Gastrocnemius medialis (tissue), 4 donors: ENCODE data around the gene CHTOP.

ENCODE experiments used
- CTCF ChIP-seq, 5 experiments: fragments of 450-650 bp in 3 of 5; fragments of 200-600 bp in 2 of 5; sonication (generic) in 2 of 5; IDR thresholded peaks in 4 of 5; conservative IDR thresholded peaks in 1 of 5; 1 replicate in 4 of 5; 2 replicates in 1 of 5; pipeline ENCODE4 v1.5.1; 2016 to 2019; ENCODE audit warnings: antibody characterized with exemption in 5 of 5, mild to moderate bottlenecking in 3 of 5, moderate library complexity in 3 of 5
- POLR2A ChIP-seq, 2 donors: fragments of 450-650 bp; IDR thresholded peaks; one replicate each; pipeline ENCODE4 v1.6.1; 2017; ENCODE audit warnings: antibody characterized with exemption in 2 of 2, mild to moderate bottlenecking in 2 of 2, moderate library complexity in 2 of 2

GRCh38 chr1:153651771-153652170 lies 17.9 kb downstream of the CHTOP start:
- TF ChIP-seq POLR2A (IDR thresholded peaks at IDR 0.05) (no peak), CTCF (IDR thresholded peaks at IDR 0.05 in 4 of 5, conservative IDR thresholded peaks at IDR 0.05 in 1 of 5) (no peak)
